Neural progenitor cell (in vitro differentiated cells): ENCODE results near the gene CIB2.

ENCODE experiments used
- EZH2 ChIP-seq: fragments of 200-600 bp; sonication (generic); IDR thresholded peaks from 2 replicates; pipeline ENCODE4 v1.6.1; 2017; ENCODE audit warnings: antibody characterized with exemption, mild to moderate bottlenecking, moderate library complexity
- EZH2phosphoT487 ChIP-seq: fragments of 200-600 bp; sonication (generic); IDR thresholded peaks from 2 replicates; pipeline ENCODE4 v1.6.1; 2017; ENCODE audit warnings: antibody characterized with exemption
- TF ChIP-seq, protein P1 (sequence below): fragments of 200-600 bp; sonication (generic); IDR thresholded peaks from 2 replicates; pipeline ENCODE4 v1.5.1; 2017; ENCODE audit warnings: antibody characterized with exemption, mild to moderate bottlenecking

DNA sequence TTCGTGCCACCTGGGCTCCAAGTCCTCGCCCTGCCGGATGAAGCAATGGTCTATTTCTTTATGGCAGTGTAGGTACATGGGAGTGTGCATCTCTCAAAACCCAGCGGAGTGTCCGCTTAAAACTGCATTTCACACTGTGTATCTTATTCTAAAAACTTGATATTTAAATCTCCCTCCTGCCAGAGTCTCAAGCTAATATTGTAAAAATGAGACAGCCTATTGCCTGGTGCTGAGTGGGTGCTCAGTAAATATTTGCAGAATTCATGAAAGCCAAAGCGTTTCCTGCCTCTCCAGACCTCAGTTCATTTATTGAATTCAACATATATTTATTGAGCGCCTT, 53.4 kb downstream of the CIB2 start:
- TF ChIP-seq, protein P1, sequence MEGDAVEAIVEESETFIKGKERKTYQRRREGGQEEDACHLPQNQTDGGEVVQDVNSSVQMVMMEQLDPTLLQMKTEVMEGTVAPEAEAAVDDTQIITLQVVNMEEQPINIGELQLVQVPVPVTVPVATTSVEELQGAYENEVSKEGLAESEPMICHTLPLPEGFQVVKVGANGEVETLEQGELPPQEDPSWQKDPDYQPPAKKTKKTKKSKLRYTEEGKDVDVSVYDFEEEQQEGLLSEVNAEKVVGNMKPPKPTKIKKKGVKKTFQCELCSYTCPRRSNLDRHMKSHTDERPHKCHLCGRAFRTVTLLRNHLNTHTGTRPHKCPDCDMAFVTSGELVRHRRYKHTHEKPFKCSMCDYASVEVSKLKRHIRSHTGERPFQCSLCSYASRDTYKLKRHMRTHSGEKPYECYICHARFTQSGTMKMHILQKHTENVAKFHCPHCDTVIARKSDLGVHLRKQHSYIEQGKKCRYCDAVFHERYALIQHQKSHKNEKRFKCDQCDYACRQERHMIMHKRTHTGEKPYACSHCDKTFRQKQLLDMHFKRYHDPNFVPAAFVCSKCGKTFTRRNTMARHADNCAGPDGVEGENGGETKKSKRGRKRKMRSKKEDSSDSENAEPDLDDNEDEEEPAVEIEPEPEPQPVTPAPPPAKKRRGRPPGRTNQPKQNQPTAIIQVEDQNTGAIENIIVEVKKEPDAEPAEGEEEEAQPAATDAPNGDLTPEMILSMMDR, result no peak
- no peak for TF ChIP-seq EZH2
- no peak for TF ChIP-seq EZH2phosphoT487
